ENCODE data around the gene LYSMD1.

- no peak for TF ChIP-seq CTCF (IDR thresholded peaks at IDR 0.05; ENCODE audit: insufficient read depth, low read depth, low read length)
- TF ChIP-seq EZH2 (IDR thresholded peaks at IDR 0.05; ENCODE audit: insufficient read depth, low read length), result no peak
These were observed 26.3 kb upstream of the LYSMD1 start for GRCh38 chr1:151192047-151192446.
